ENCODE results near the gene XPA.

- TF ChIP-seq POLR2A (IDR thresholded peaks at IDR 0.05): no peak
- TF ChIP-seq CTCF (IDR thresholded peaks at IDR 0.05 in 8 of 11, conservative IDR thresholded peaks at IDR 0.05 in 3 of 11): no peak
Measured at GRCh38 chr9:97688654-97689053, 8.5 kb downstream of the XPA start.

Data from spleen (tissue), 7 donors.